Endothelial cell of umbilical vein (primary cell): ENCODE results near the gene C15orf62. TPM values are rescaled to one million over a fixed set of nuclear protein-coding genes. Genes with fewer than 3 reads are reported as not detected.

Experiments
- BruUV-seq: library from RNA; stranded (reverse); fragments of 400-500 nt; replicated peaks from 2 replicates; lab custom pipeline; 2021; lab: Mats Ljungman, UMichigan
- CTCF ChIA-PET: fragments of 300-600, 350-600 bp; sonication (Branson Sonifier 250); formaldehyde crosslinking; loops from one replicate; lab custom pipeline; 2021; ENCODE audit warnings: antibody characterized with exemption, inconsistent platforms; lab: Charles Lee
- POLR2A ChIA-PET: fragments of 300-600, 350-600 bp; sonication (Branson Sonifier 250); formaldehyde crosslinking; loops from one replicate; lab custom pipeline; 2021; ENCODE audit warnings: antibody characterized with exemption, inconsistent platforms; lab: Charles Lee
- DNase-seq: peaks from one replicate; pipeline ENCODE4 v3.0.0-alpha.2; 2011; ENCODE audit warnings: low read depth, low spot score
- FAIRE-seq: peaks from 2 replicates; lab custom pipeline; 2011; peaks lifted over from hg19 to GRCh38; lab: Jason Lieb, UNC
- H2AFZ ChIP-seq: 2 replicates; pipeline ENCODE4 v1.6.0; 2012; ENCODE audit warnings: low read depth, low read length, control low read depth, inconsistent platforms
- H3K27ac ChIP-seq: 2 replicates; pipeline ENCODE4 v1.5.1; 2011; ENCODE audit warnings: low read depth, mild to moderate bottlenecking, control low read depth, low read length, moderate library complexity; ENCODE audit not compliant: insufficient read depth
- H3K27me3 ChIP-seq, 2 experiments: 2 replicates each; pipeline versions ENCODE4 v1.6.0 to v1.6.1; 2011; ENCODE audit warnings: low read length in 2 of 2, mixed read lengths in 1 of 2; ENCODE audit not compliant: control insufficient read depth in 2 of 2, insufficient read depth in 2 of 2
- H3K36me3 ChIP-seq, 2 experiments: 2 replicates in 1 of 2; 3 replicates in 1 of 2; pipeline ENCODE4 v1.5.1; 2011; ENCODE audit warnings: low read length in 2 of 2, mild to moderate bottlenecking in 1 of 2, moderate library complexity in 1 of 2; ENCODE audit not compliant: control insufficient read depth in 2 of 2, insufficient read depth in 2 of 2; ENCODE audit errors: extremely low read depth in 1 of 2
- H3K4me1 ChIP-seq: 3 replicates; pipeline ENCODE4 v1.5.1; 2011; ENCODE audit warnings: mild to moderate bottlenecking, low read length; ENCODE audit not compliant: control insufficient read depth, insufficient read depth; ENCODE audit errors: extremely low read depth
- H3K4me2 ChIP-seq: 2 replicates; pipeline ENCODE4 v1.6.1; 2011; ENCODE audit warnings: low read length, control low read depth, mixed read lengths; ENCODE audit not compliant: insufficient read depth
- H3K4me3 ChIP-seq, 3 experiments: fragments of 200-600 bp in 1 of 3; sonication (generic), shearing (Covaris generic) in 1 of 3; replicated peaks in 1 of 3; 2 replicates each; pipeline ENCODE4 v1.5.1; 2011 to 2016; ENCODE audit warnings: control low read depth in 3 of 3, low read length in 3 of 3, mild to moderate bottlenecking in 2 of 3, inconsistent platforms in 1 of 3, low read depth in 1 of 3, moderate library complexity in 1 of 3; ENCODE audit not compliant: insufficient read depth in 1 of 3
- H3K79me2 ChIP-seq: 2 replicates; pipeline ENCODE4 v1.6.0; 2012; ENCODE audit warnings: low read length, inconsistent platforms; ENCODE audit not compliant: control insufficient read depth, insufficient read depth
- H3K9ac ChIP-seq: replicated peaks from 2 replicates; pipeline ENCODE3; 2011; ENCODE audit warnings: low read length, control low read depth; ENCODE audit not compliant: insufficient read depth; ENCODE audit errors: extremely low read depth
- H3K9me1 ChIP-seq: replicated peaks from 3 replicates; pipeline ENCODE4 v1.6.0; 2011; ENCODE audit warnings: mild to moderate bottlenecking, low read length; ENCODE audit not compliant: control insufficient read depth, insufficient read depth; ENCODE audit errors: extremely low read depth
- H3K9me3 ChIP-seq: replicated peaks from 2 replicates; pipeline ENCODE4 v1.5.1; 2012; ENCODE audit warnings: low read length, inconsistent platforms; ENCODE audit not compliant: control insufficient read depth, insufficient read depth
- H4K20me1 ChIP-seq: replicated peaks from 2 replicates; pipeline ENCODE3; 2011; ENCODE audit warnings: mild to moderate bottlenecking, low read length; ENCODE audit not compliant: control insufficient read depth, insufficient read depth; ENCODE audit errors: extremely low read depth
- CTCF ChIP-seq, 2 donors: IDR thresholded peaks; 1 replicate in 1 of 2; 2 replicates in 1 of 2; pipeline ENCODE4 v1.5.1; 2011; ENCODE audit warnings: low read length in 2 of 2, mild to moderate bottlenecking in 2 of 2, moderate library complexity in 2 of 2, control low read depth in 1 of 2, inconsistent platforms in 1 of 2, low read depth in 1 of 2; ENCODE audit not compliant: insufficient read depth in 1 of 2; ENCODE audit errors: extremely low read depth in 1 of 2
- EZH2 ChIP-seq: IDR thresholded peaks from 2 replicates; pipeline ENCODE4 v1.6.1; 2012; ENCODE audit warnings: borderline replicate concordance, low read depth, mild to moderate bottlenecking, moderate library complexity, low read length, inconsistent platforms; ENCODE audit not compliant: severe bottlenecking
- FOS ChIP-seq: IDR thresholded peaks from 2 replicates; pipeline ENCODE4 v1.6.1; 2011; ENCODE audit warnings: mild to moderate bottlenecking, low read length, moderate library complexity, borderline replicate concordance; ENCODE audit not compliant: insufficient read depth
- GATA2 ChIP-seq: IDR thresholded peaks from 2 replicates; pipeline ENCODE4 v1.7.0; 2011; ENCODE audit warnings: low read depth, mild to moderate bottlenecking, moderate library complexity, mixed read lengths, low read length; ENCODE audit not compliant: insufficient read length, insufficient read depth
- JUN ChIP-seq: IDR thresholded peaks from 2 replicates; pipeline ENCODE4 v1.6.1; 2011; ENCODE audit warnings: borderline replicate concordance, low read depth; ENCODE audit not compliant: insufficient read length, insufficient read depth
- MYC ChIP-seq: IDR thresholded peaks from one replicate; pipeline ENCODE4 v1.6.1; 2011; ENCODE audit warnings: mild to moderate bottlenecking, low read depth, low read length
- POLR2AphosphoS5 ChIP-seq: IDR thresholded peaks from 2 replicates; pipeline ENCODE4 v1.6.1; 2012; ENCODE audit warnings: low read depth, mild to moderate bottlenecking, control low read depth, low read length, moderate library complexity; ENCODE audit not compliant: insufficient read depth
- dilution Hi-C: fragments of 300-500 bp; cut with MboI; formaldehyde crosslinking; loops from one replicate; pipeline ENCODE4 v1.15.0; 2019; ENCODE audit warnings: low sequenced_read_pairs; ENCODE audit not compliant: extremely low pct_ligation_motif_present
- intact Hi-C: fragments of 100-400 bp; cut with micrococcal nuclease; formaldehyde crosslinking; loops from one replicate; pipeline ENCODE4 v1.10.0; 2022
- polyA plus RNA-seq, 4 experiments: library from polyadenylated mRNA; depleted of rRNA in 3 of 4; stranded (reverse) in 3 of 4; unstranded in 1 of 4; fragments of >200 nt; gene quantifications; 2 replicates each; pipeline versions ENCODE4 v1.2.1 to v1.2.3, GENCODE V29; 2011 to 2012; ENCODE audit warnings: missing spikeins in 1 of 4
- total RNA-seq: library from RNA; stranded (reverse); gene quantifications from 2 replicates; pipeline ENCODE4 v1.2.3, GENCODE V29; 2021

The C15orf62 gene
- total and polyA plus RNA-seq, 2 donors (not counting 3 experiments of a cell fraction or from before 2014, with no cell fraction given) = 0.12 to 0.38 TPM

- TF ChIP-seq MYC = no peak
- no peak for TF ChIP-seq FOS
- TF ChIP-seq CTCF (IDR thresholded peaks at IDR 0.05; ENCODE audit: extremely low read depth in 1 of 2, insufficient read depth in 1 of 2, low read depth in 1 of 2, low read length in 2 of 2) = no peak
- no peak for TF ChIP-seq JUN
- no peak for TF ChIP-seq POLR2AphosphoS5
- TF ChIP-seq EZH2 = no peak
- TF ChIP-seq GATA2 = no peak
- no peaks in the 10 kb centered on the region for H3K27me3 ChIP-seq
- no peaks in the 10 kb centered on the region for H4K20me1 ChIP-seq
- H3K9me3 ChIP-seq = no peaks in the 10 kb centered on the region
- dilution Hi-C loops = no loop called here
- H3K36me3 ChIP-seq = peaks cover 0 to 38% of the 10 kb centered on the region in 2 experiments
- no peak overlapping the region for H3K27ac ChIP-seq
- no peaks in the 10 kb centered on the region for H3K9me1 ChIP-seq
- POLR2A ChIA-PET = no interaction called here
- CTCF ChIA-PET = interaction anchor here (1.1 to 1.9 kb wide), 2 partner anchors 11 to 32 kb away, joined by 3 to 5 read pairs; partner anchors contain the start of genes DNAJC17 and ZFYVE19
- no peaks in the 10 kb centered on the region for H3K79me2 ChIP-seq
- H3K9ac ChIP-seq = no peak overlapping the region
- DNase-seq (no peak), FAIRE-seq (no peak)
- intact Hi-C loops = no loop called here
- H3K4me2 ChIP-seq = no peak overlapping the region
- H2AFZ ChIP-seq = no peak overlapping the region
- H3K4me1 ChIP-seq = peaks cover 3% of the 10 kb centered on the region
- H3K4me3 ChIP-seq = no peak overlapping the region
- no TSS peak for BruUV-seq
Measured at GRCh38 chr15:40775007-40775406, 5.2 kb downstream of the C15orf62 start.
